Body of pancreas (tissue), 4 donors: ENCODE measurements around the gene MIEF2. TPM values are rescaled to one million over a fixed set of nuclear protein-coding genes. Genes with fewer than 3 reads are reported as not detected.

Source experiments
- ATAC-seq: fragments of 150-250 bp; one replicate; pipeline ENCODE4 v1.9.1; 2016
- DNase-seq, 4 donors: peaks; one replicate each; pipeline ENCODE4 v3.0.0-alpha.2; 2019
- H3K27ac ChIP-seq, 4 donors: fragments of 200-600 bp; sonication (generic); 1 replicate in 3 of 4; 2 replicates in 1 of 4; pipeline versions ENCODE4 v1.5.1 to v1.6.1; 2016 to 2019; ENCODE audit warnings: mild to moderate bottlenecking in 1 of 4, mixed read lengths in 1 of 4, moderate library complexity in 1 of 4
- H3K27me3 ChIP-seq, 2 donors: fragments of 200-600 bp; sonication (generic); one replicate each; pipeline ENCODE4 v1.6.0; 2016; ENCODE audit warnings: mild to moderate bottlenecking in 1 of 2
- H3K36me3 ChIP-seq, 2 donors: fragments of 200-600 bp; sonication (generic); replicated peaks in 1 of 2; 2 replicates each; pipeline ENCODE4 v1.5.1; 2016; ENCODE audit warnings: low read depth in 2 of 2; ENCODE audit not compliant: insufficient read depth in 1 of 2
- H3K4me1 ChIP-seq: fragments of 200-600 bp; sonication (generic); one replicate; pipeline ENCODE4 v1.6.0; 2016
- H3K4me3 ChIP-seq, 2 donors: fragments of 200-600 bp; sonication (generic); 1 replicate in 1 of 2; 2 replicates in 1 of 2; pipeline ENCODE4 v1.5.1; 2016 to 2019
- H3K9me3 ChIP-seq, 3 donors: fragments of 200-600 bp; sonication (generic); 1 replicate in 2 of 3; 2 replicates in 1 of 3; pipeline ENCODE4 v1.5.1; 2016
- POLR2A ChIP-seq, 3 donors: fragments of 450-650 bp; IDR thresholded peaks; one replicate each; pipeline ENCODE4 v1.6.1; 2016; ENCODE audit warnings: antibody characterized with exemption in 3 of 3, mild to moderate bottlenecking in 2 of 3
- WGBS, 2 donors: methylation state at CpG; one replicate each; pipeline ENCODE4 v1.1.5; 2017; 5-methylcytosine and 5-hydroxymethylcytosine counted together
- intact Hi-C: fragments of 100-400 bp; cut with DNase I; formaldehyde crosslinking; loops from one replicate; pipeline ENCODE4 v1.15.1; 2023
- total RNA-seq, 2 donors: library from RNA; depleted of rRNA; stranded (reverse); fragments of >200 nt; gene quantifications; one replicate each; pipeline ENCODE4 v1.1.0, GENCODE V29; 2016
- TF ChIP-seq, protein P1 (sequence below), 7 experiments: fragments of 450-650 bp in 4 of 7; fragments of 200-600 bp in 3 of 7; sonication (generic) in 3 of 7; IDR thresholded peaks; one replicate each; pipeline ENCODE4 v1.5.1; 2016 to 2019; ENCODE audit warnings: antibody characterized with exemption in 7 of 7

MIEF2 gene
- total RNA-seq, 2 donors from 2014 or later, result 16.2 to 21.8 TPM

DNA sequence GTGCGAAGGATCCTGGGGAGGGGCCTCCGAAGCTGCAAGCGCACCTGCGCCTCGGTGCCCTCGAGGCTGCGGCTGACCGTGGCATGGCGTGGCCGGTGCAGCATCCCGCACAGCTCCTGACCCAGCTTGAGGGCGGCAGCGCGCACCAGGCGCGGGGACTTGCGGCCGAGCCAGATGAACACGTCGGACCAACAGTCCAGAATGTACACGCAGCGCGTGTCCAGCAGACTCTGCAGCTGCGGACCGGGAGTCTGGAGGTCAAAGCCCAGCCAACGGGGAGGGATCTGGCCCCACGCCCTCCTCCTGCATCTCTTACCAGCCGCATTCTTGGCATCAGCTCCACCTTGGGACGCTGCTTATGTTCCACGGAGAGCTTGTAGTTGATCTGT lies 12.9 kb upstream of the MIEF2 start:
- peak overlapping the region in 3 of 4 donors; percentile 13 to 69 (median 57) for H3K27ac ChIP-seq
- DNase-seq, result no peak

DNA sequence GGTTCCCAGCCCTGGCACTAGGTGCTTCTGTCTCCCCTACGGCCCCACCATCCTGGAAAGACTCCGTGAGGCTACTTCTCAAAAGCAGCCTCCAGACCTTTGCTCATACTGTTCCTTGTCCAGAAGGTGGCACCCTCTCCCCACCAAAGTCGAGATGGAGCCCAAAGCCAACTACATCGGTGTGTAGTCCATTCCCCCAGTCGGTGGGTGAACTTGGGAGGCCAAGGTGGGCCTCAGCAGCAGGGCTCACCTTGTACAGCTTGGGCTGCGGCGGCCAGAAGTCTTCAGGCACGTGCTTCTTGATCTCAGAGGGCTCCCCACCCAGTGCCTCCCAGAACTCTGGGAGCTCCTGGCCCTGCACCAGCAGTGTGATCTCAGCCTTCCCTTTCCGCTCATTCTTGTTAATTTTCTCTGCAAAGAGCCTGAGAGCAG lies 12.1 kb upstream of the MIEF2 start:
- H3K27me3 ChIP-seq, result no peaks in the 10 kb centered on the region
- H3K4me1 ChIP-seq, result peaks cover 12% of the 10 kb centered on the region
- TF ChIP-seq, protein P1, sequence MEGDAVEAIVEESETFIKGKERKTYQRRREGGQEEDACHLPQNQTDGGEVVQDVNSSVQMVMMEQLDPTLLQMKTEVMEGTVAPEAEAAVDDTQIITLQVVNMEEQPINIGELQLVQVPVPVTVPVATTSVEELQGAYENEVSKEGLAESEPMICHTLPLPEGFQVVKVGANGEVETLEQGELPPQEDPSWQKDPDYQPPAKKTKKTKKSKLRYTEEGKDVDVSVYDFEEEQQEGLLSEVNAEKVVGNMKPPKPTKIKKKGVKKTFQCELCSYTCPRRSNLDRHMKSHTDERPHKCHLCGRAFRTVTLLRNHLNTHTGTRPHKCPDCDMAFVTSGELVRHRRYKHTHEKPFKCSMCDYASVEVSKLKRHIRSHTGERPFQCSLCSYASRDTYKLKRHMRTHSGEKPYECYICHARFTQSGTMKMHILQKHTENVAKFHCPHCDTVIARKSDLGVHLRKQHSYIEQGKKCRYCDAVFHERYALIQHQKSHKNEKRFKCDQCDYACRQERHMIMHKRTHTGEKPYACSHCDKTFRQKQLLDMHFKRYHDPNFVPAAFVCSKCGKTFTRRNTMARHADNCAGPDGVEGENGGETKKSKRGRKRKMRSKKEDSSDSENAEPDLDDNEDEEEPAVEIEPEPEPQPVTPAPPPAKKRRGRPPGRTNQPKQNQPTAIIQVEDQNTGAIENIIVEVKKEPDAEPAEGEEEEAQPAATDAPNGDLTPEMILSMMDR (IDR thresholded peaks at IDR 0.05), result peak; percentile 17 to 64 (median 53)
- TF ChIP-seq POLR2A (IDR thresholded peaks at IDR 0.05), result no peak
- H3K36me3 ChIP-seq, result peaks cover 3 to 31% of the 10 kb centered on the region in 2 donors
- intact Hi-C loops, result no loop called here
- WGBS, 2 donors, result 32 to 45% methylated on average over 5 to 9 of the region's 9 CpGs
- no peaks in the 10 kb centered on the region for H3K9me3 ChIP-seq
- ATAC-seq (peak; percentile 61), DNase-seq (peak; percentile 60 to 64 (median 61))
- H3K4me3 ChIP-seq, result no peak overlapping the region
- H3K27ac ChIP-seq, result no peak overlapping the region

More for the DNA sequence above, 12.9 kb upstream of the MIEF2 start:
- no peak for TF ChIP-seq POLR2A (IDR thresholded peaks at IDR 0.05)
- TF ChIP-seq, protein P1 (IDR thresholded peaks at IDR 0.05), result no peak
- Histone ChIP-seq H3K36me3 (peaks cover 0 to 27% of the 10 kb centered on the region in 2 donors), H3K9me3 (no peaks in the 10 kb centered on the region), H3K4me1 (peaks cover 12% of the 10 kb centered on the region), H3K4me3 (no peak overlapping the region), H3K27me3 (no peaks in the 10 kb centered on the region)
- ATAC-seq, result peak; percentile 2
- intact Hi-C loops, result no loop called here
- WGBS, 2 donors, result 85 to 87% methylated on average over 21 to 30 of the region's 30 CpGs

DNA sequence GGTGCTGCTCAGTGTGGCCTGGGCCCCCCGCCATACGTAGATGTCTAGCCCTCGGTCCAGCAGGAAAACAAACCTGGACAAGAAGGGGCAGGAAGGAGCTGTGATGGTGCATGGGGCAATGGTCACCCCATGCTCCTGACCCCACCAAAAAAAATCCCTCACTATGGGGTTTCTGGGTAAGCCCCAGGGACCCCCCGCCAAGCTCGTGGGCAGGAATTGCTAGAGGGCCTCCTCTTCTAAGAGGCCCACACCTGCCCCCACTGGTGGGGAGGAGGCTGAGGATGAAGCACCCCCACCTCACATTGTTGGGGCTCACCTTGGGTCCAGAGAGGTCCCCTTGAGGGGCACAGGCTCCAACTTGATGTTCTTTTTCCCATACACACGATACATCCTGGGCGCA lies 11.7 kb upstream of the MIEF2 start:
- intact Hi-C loops, result no loop called here
- Histone ChIP-seq H3K9me3 (no peaks in the 10 kb centered on the region), H3K4me3 (no peak overlapping the region), H3K4me1 (peaks cover 12% of the 10 kb centered on the region), H3K27me3 (no peaks in the 10 kb centered on the region), H3K36me3 (peaks cover 8 to 36% of the 10 kb centered on the region in 2 donors), H3K27ac (no peak overlapping the region)
- ATAC-seq, result no peak
- TF ChIP-seq, protein P1 (IDR thresholded peaks at IDR 0.05), result no peak
- TF ChIP-seq POLR2A (IDR thresholded peaks at IDR 0.05), result no peak
- 93 to 94% methylated on average over 7 of the region's 7 CpGs for WGBS, 2 donors
- no peak for DNase-seq

DNA sequence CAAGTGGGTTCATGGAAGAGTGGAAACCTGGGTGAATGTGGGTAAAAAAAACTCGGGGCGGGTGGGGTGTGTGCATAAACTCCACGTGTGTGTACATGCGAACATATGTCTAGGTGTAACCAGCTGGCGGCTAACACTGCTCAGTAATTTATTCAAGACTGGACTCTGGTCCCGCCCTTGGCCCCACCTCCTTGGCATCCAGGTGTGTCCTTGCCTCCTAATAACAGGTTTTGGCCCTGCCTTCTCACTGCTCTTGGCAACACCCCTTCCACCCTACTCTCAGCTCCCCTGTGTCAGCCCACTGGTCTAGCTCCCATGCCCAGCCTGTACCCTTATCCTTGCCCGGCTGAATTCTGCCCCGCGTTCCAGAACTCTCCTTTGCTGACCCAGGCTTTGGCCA lies 10.2 kb upstream of the MIEF2 start:
- Histone ChIP-seq H3K4me1 (peaks cover 12% of the 10 kb centered on the region), H3K9me3 (no peaks in the 10 kb centered on the region), H3K4me3 (no peak overlapping the region), H3K27me3 (no peaks in the 10 kb centered on the region), H3K27ac (no peak overlapping the region), H3K36me3 (peaks cover 14 to 43% of the 10 kb centered on the region in 2 donors)
- ATAC-seq (peak; percentile 59), DNase-seq (peak; percentile 73 to 91 (median 85))
- 51 to 52% methylated on average over 9 of the region's 9 CpGs for WGBS, 2 donors
- no peak for TF ChIP-seq POLR2A (IDR thresholded peaks at IDR 0.05)
- TF ChIP-seq, protein P1 (IDR thresholded peaks at IDR 0.05), result no peak
- intact Hi-C loops, result no loop called here

DNA sequence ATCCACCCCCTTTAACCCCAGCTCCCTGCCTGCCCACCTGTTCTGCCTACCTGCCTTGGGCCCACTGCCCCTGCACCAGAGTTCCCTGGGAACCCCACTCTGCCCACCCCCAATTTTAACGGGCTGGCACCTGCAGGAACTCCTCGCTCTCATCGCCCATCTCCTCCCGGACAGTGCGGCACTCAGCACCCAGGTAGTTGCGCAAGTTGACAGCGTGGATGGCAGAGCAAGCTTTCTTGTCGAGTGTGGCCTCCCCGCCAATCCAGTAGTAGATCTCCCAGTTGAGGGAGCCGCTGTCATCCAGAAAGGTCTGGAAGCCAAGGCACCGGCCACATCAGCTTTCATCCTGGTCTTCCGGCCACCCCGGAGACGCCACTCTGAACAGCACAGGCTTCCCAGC lies 9.8 kb upstream of the MIEF2 start:
- intact Hi-C loops, result no loop called here
- no peak overlapping the region for H3K4me3 ChIP-seq
- TF ChIP-seq, protein P1 (IDR thresholded peaks at IDR 0.05), result no peak
- TF ChIP-seq POLR2A (IDR thresholded peaks at IDR 0.05), result no peak
- peaks cover 12% of the 10 kb centered on the region for H3K4me1 ChIP-seq
- H3K27me3 ChIP-seq, result no peaks in the 10 kb centered on the region
- WGBS, 2 donors, result 85 to 94% methylated on average over 13 to 14 of the region's 14 CpGs
- no peak overlapping the region for H3K27ac ChIP-seq
- DNase-seq (no peak), ATAC-seq (no peak)
- H3K9me3 ChIP-seq, result no peaks in the 10 kb centered on the region
- H3K36me3 ChIP-seq, result peaks cover 14 to 39% of the 10 kb centered on the region in 2 donors
